Measurements from ENCODE around the gene TBCE. TPM values are rescaled to one million over a fixed set of nuclear protein-coding genes. Genes with fewer than 3 reads are reported as not detected.

The TBCE gene
- total RNA-seq, 1 experiment from 2014 or later: 20.8 TPM

GRCh38 chr1:235339746-235340145, 27.5 kb upstream of the TBCE start:
- peaks cover 6% of the 10 kb centered on the region; the same call in 1 of the 2 replicates for H3K79me2 ChIP-seq (ENCODE audit: insufficient read depth, low read length)
- no peaks in the 10 kb centered on the region for H3K4me1 ChIP-seq (ENCODE audit: control insufficient read depth in 1 of 2, insufficient read depth in 2 of 2, low read length in 2 of 2)
- no peak overlapping the region for H3K27ac ChIP-seq (ENCODE audit: low read depth, low read length)
- no peak overlapping the region for H3K4me3 ChIP-seq (replicated peaks in 1 of 2; ENCODE audit: low read depth in 1 of 2, low read length in 2 of 2)
- peaks cover 0 to 8% of the 10 kb centered on the region in 2 experiments; a peak in 2 of 4 replicates for H3K36me3 ChIP-seq (ENCODE audit: control insufficient read depth in 1 of 2, insufficient read depth in 2 of 2, low read length in 2 of 2)
- no peaks in the 10 kb centered on the region for H3K9me3 ChIP-seq (ENCODE audit: control insufficient read depth in 1 of 2, insufficient read depth in 1 of 2, low read depth in 1 of 2, low read length in 2 of 2)
- RAD21 ChIA-PET (ENCODE audit: low non-redundant PET in 1 of 2, low total read pairs in 2 of 2, uncharacterized antibody in 2 of 2, unreplicated experiment in 2 of 2): no interaction called here
- BruUV-seq (replicated peaks): no TSS peak
- intact Hi-C loops (cut with micrococcal nuclease): no loop called here
- no peak overlapping the region for H2AFZ ChIP-seq (ENCODE audit: low read depth, low read length, poor library complexity, severe bottlenecking)
- DNase-seq (ENCODE audit: low read depth, low spot score) (no peak), ATAC-seq (no peak)
- CTCF ChIA-PET: no interaction called here
- TF ChIP-seq CBX3 (IDR thresholded peaks at IDR 0.05; ENCODE audit: low read depth): no peak
- TF ChIP-seq SRF (IDR thresholded peaks at IDR 0.05; ENCODE audit: low read depth): no peak
- no peak for TF ChIP-seq POLR2A (IDR thresholded peaks at IDR 0.05; ENCODE audit: borderline replicate concordance, extremely low read depth, insufficient read depth, insufficient read length)
- TF ChIP-seq EZH2phosphoT487 (IDR thresholded peaks at IDR 0.05; ENCODE audit: borderline replicate concordance): no peak
- no peak for TF ChIP-seq YY1 (IDR thresholded peaks at IDR 0.05; ENCODE audit: extremely low read depth, insufficient replicate concordance, low read depth, low read length)
- H4K20me1 ChIP-seq (ENCODE audit: insufficient read depth): no peaks in the 10 kb centered on the region
- POLR2A ChIA-PET: no interaction called here
- H3K27me3 ChIP-seq (ENCODE audit: insufficient read depth, low read length): no peaks in the 10 kb centered on the region
- no peak overlapping the region for H3K9ac ChIP-seq (ENCODE audit: low read length)
- H3K9me2 ChIP-seq (ENCODE audit: insufficient read depth): no peaks in the 10 kb centered on the region
- no peak overlapping the region for H3K4me2 ChIP-seq (ENCODE audit: low read length)

GRCh38 chr1:235341334-235341733, 25.9 kb upstream of the TBCE start:
- Histone ChIP-seq H3K4me2 (ENCODE audit: low read length) (no peak overlapping the region), H3K9me3 (ENCODE audit: control insufficient read depth in 1 of 2, insufficient read depth in 1 of 2, low read depth in 1 of 2, low read length in 2 of 2) (no peaks in the 10 kb centered on the region), H4K20me1 (ENCODE audit: insufficient read depth) (no peaks in the 10 kb centered on the region), H3K9ac (ENCODE audit: low read length) (no peak overlapping the region), H3K9me2 (ENCODE audit: insufficient read depth) (no peaks in the 10 kb centered on the region), H3K36me3 (ENCODE audit: control insufficient read depth in 1 of 2, insufficient read depth in 2 of 2, low read length in 2 of 2) (peaks cover 0 to 6% of the 10 kb centered on the region in 2 experiments; a peak in 1 of 4 replicates), H2AFZ (ENCODE audit: low read depth, low read length, poor library complexity, severe bottlenecking) (no peak overlapping the region), H3K79me2 (ENCODE audit: insufficient read depth, low read length) (no peaks in the 10 kb centered on the region), H3K27me3 (ENCODE audit: insufficient read depth, low read length) (no peaks in the 10 kb centered on the region), H3K27ac (ENCODE audit: low read depth, low read length) (no peak overlapping the region), H3K4me1 (ENCODE audit: control insufficient read depth in 1 of 2, insufficient read depth in 2 of 2, low read length in 2 of 2) (no peaks in the 10 kb centered on the region), H3K4me3 (replicated peaks in 1 of 2; ENCODE audit: low read depth in 1 of 2, low read length in 2 of 2) (no peak overlapping the region)
- RAD21 ChIA-PET (ENCODE audit: low non-redundant PET in 1 of 2, low total read pairs in 2 of 2, uncharacterized antibody in 2 of 2, unreplicated experiment in 2 of 2): no interaction called here
- ATAC-seq (no peak), DNase-seq (ENCODE audit: low read depth, low spot score) (no peak)
- POLR2A ChIA-PET: no interaction called here
- CTCF ChIA-PET: no interaction called here
- intact Hi-C loops (cut with micrococcal nuclease): no loop called here
- BruUV-seq (replicated peaks): no TSS peak
- TF ChIP-seq SIN3A (IDR thresholded peaks at IDR 0.05; ENCODE audit: low read depth) (no peak), ZFX (IDR thresholded peaks at IDR 0.05) (no peak), REST (IDR thresholded peaks at IDR 0.05; ENCODE audit: low read depth) (no peak), TCF7L2 (IDR thresholded peaks at IDR 0.05; ENCODE audit: borderline replicate concordance, extremely low read depth, insufficient read depth, insufficient read length) (no peak), ATF3 (IDR thresholded peaks at IDR 0.05) (no peak), EZH2 (IDR thresholded peaks at IDR 0.05) (no peak), CEBPB (IDR thresholded peaks at IDR 0.05; ENCODE audit: low read depth) (no peak), JUND (IDR thresholded peaks at IDR 0.05) (no peak), SRF (IDR thresholded peaks at IDR 0.05; ENCODE audit: low read depth) (no peak), ZNF274 (IDR thresholded peaks at IDR 0.05; ENCODE audit: low read depth, low read length) (no peak), SP1 (IDR thresholded peaks at IDR 0.05; ENCODE audit: low read depth) (no peak)

Data from HCT116 (cell line).